ENCODE results near the gene UCHL5.
A peak's percentile ranks its signal among the peaks of the same experiment; 100 is the strongest.
"Not testable (repeated sequence)": the region's sequence is repeated elsewhere in the genome, so short reads cannot be mapped to it uniquely, and the experiment has no call there.

Gene UCHL5

GRCh38 chr1:193009501-193009900, 49.7 kb downstream of the UCHL5 start:
- no peak for DNase-seq

- no peak for DNase-seq
These were observed 53.4 kb downstream of the UCHL5 start for GRCh38 chr1:193005785-193006184.

GRCh38 chr1:192998536-192998935, 60.6 kb downstream of the UCHL5 start:
- no peak for DNase-seq

GRCh38 chr1:192994141-192994540, 65.0 kb downstream of the UCHL5 start:
- DNase-seq: no peak

- no peak for DNase-seq
These were observed 65.6 kb downstream of the UCHL5 start for GRCh38 chr1:192993426-192994085.

- not testable (repeated sequence) for DNase-seq
These were observed 72.3 kb downstream of the UCHL5 start for GRCh38 chr1:192986748-192987334.

- DNase-seq: peak; percentile 20
These were observed 72.9 kb downstream of the UCHL5 start for GRCh38 chr1:192986110-192986747.

- no peak for DNase-seq
These were observed 75.1 kb downstream of the UCHL5 start for GRCh38 chr1:192984080-192984479.

- DNase-seq: peak; percentile 10
These were observed 75.7 kb downstream of the UCHL5 start for GRCh38 chr1:192983349-192983980.

- DNase-seq: no peak
These were observed 78.3 kb downstream of the UCHL5 start for GRCh38 chr1:192980856-192981255.

- DNase-seq: not testable (repeated sequence)
These were observed 78.8 kb downstream of the UCHL5 start for GRCh38 chr1:192980334-192980733.

GRCh38 chr1:192979542-192979941, 79.6 kb downstream of the UCHL5 start:
- no peak for DNase-seq

- no peak for DNase-seq
These were observed 80.9 kb downstream of the UCHL5 start for GRCh38 chr1:192978195-192978710.

- DNase-seq: no peak
These were observed 82.0 kb downstream of the UCHL5 start for GRCh38 chr1:192977089-192977706.

- DNase-seq: no peak
These were observed 82.6 kb downstream of the UCHL5 start for GRCh38 chr1:192976576-192976975.

GRCh38 chr1:192974701-192975100, 84.5 kb downstream of the UCHL5 start:
- DNase-seq: no peak

GRCh38 chr1:192973988-192974387, 85.2 kb downstream of the UCHL5 start:
- no peak for DNase-seq

GRCh38 chr1:192973202-192973601, 86.0 kb downstream of the UCHL5 start:
- DNase-seq: no peak

- DNase-seq: no peak
These were observed 90.1 kb downstream of the UCHL5 start for GRCh38 chr1:192969091-192969490.

GRCh38 chr1:192968323-192968722, 90.8 kb downstream of the UCHL5 start:
- DNase-seq: no peak

- DNase-seq: no peak
These were observed 91.3 kb downstream of the UCHL5 start for GRCh38 chr1:192967901-192968300.

- no peak for DNase-seq
These were observed 91.8 kb downstream of the UCHL5 start for GRCh38 chr1:192967211-192967877.

- DNase-seq: no peak
These were observed 93.1 kb downstream of the UCHL5 start for GRCh38 chr1:192966073-192966472.
